H1 (cell line): ENCODE measurements around the gene FOXL3. TPM values are rescaled to one million over a fixed set of nuclear protein-coding genes. Genes with fewer than 3 reads are reported as not detected.

ENCODE experiments used
- CTCF ChIA-PET: fragments of 300-600 bp; sonication (Branson Sonifier 250); formaldehyde crosslinking; loops from one replicate; lab custom pipeline; 2021; ENCODE audit not compliant: partially characterized antibody; lab: Charles Lee
- POLR2A ChIA-PET: fragments of 300-600 bp; sonication (Branson Sonifier 250); formaldehyde crosslinking; loops from one replicate; lab custom pipeline; 2021; ENCODE audit warnings: inconsistent platforms; ENCODE audit not compliant: partially characterized antibody; lab: Charles Lee
- DNase-seq, 2 experiments: peaks; one replicate each; pipeline versions ENCODE4 v3.0.0 to v3.0.0-alpha.2; 2010 to 2022; ENCODE audit warnings: low spot score in 2 of 2, low read depth in 1 of 2, mixed read lengths in 1 of 2
- FAIRE-seq: peaks from 2 replicates; lab custom pipeline; 2011; peaks lifted over from hg19 to GRCh38; lab: Jason Lieb, UNC
- H2AFZ ChIP-seq: 2 replicates; pipeline ENCODE4 v1.8.1; 2012; ENCODE audit warnings: low read length, inconsistent platforms
- H2AK5ac ChIP-seq: 2 replicates; pipeline ENCODE4 v1.6.1; 2013; ENCODE audit warnings: low read depth, low read length
- H2BK120ac ChIP-seq: replicated peaks from 2 replicates; pipeline ENCODE3; 2013; ENCODE audit warnings: low read depth, low read length, inconsistent platforms
- H2BK12ac ChIP-seq: 2 replicates; pipeline ENCODE4 v1.6.1; 2013; ENCODE audit warnings: low read depth, low read length
- H2BK15ac ChIP-seq: 2 replicates; pipeline ENCODE4 v1.6.1; 2013; ENCODE audit warnings: low read length
- H2BK20ac ChIP-seq: 2 replicates; pipeline ENCODE4 v1.6.1; 2013; ENCODE audit warnings: low read length
- H2BK5ac ChIP-seq: 2 replicates; pipeline ENCODE4 v1.6.1; 2013; ENCODE audit warnings: low read depth, low read length
- H3K14ac ChIP-seq: 2 replicates; pipeline ENCODE4 v1.6.1; 2013; ENCODE audit warnings: inconsistent platforms; ENCODE audit not compliant: insufficient read length
- H3K18ac ChIP-seq: 2 replicates; pipeline ENCODE4 v1.6.1; 2013; ENCODE audit warnings: low read length; ENCODE audit errors: extremely low read depth
- H3K23ac ChIP-seq: 2 replicates; pipeline ENCODE4 v1.6.1; 2013; ENCODE audit warnings: inconsistent platforms; ENCODE audit not compliant: insufficient read length
- H3K23me2 ChIP-seq: 2 replicates; pipeline ENCODE4 v1.6.1; 2013; ENCODE audit warnings: low read depth, low read length
- H3K27ac ChIP-seq: 2 replicates; pipeline ENCODE4 v1.6.1; 2011; ENCODE audit warnings: low read depth, low read length, inconsistent platforms
- H3K27me3 ChIP-seq, 4 experiments: replicated peaks in 1 of 4; 1 replicate in 1 of 4; 2 replicates in 3 of 4; pipeline versions ENCODE4 v1.6.1 to v1.8.1; 2011 to 2013; ENCODE audit warnings: low read length in 3 of 4, mild to moderate bottlenecking in 3 of 4, inconsistent platforms in 2 of 4, mixed read lengths in 2 of 4, moderate library complexity in 1 of 4; ENCODE audit not compliant: control insufficient read depth in 3 of 4, insufficient read depth in 3 of 4; ENCODE audit errors: extremely low read depth in 1 of 4
- H3K36me3 ChIP-seq, 4 experiments: 2 replicates each; pipeline versions ENCODE4 v1.6.1 to v1.8.1; 2011 to 2013; ENCODE audit warnings: mild to moderate bottlenecking in 4 of 4, low read length in 3 of 4, moderate library complexity in 2 of 4, control low read depth in 1 of 4, inconsistent platforms in 1 of 4; ENCODE audit not compliant: insufficient read depth in 4 of 4, control insufficient read depth in 2 of 4
- H3K4ac ChIP-seq: replicated peaks from 2 replicates; pipeline ENCODE3; 2013; ENCODE audit warnings: low read length, low read depth, mixed read lengths, inconsistent platforms; ENCODE audit not compliant: insufficient read length
- H3K4me1 ChIP-seq, 4 experiments: replicated peaks in 1 of 4; 1 replicate in 1 of 4; 2 replicates in 3 of 4; pipeline versions ENCODE4 v1.6.1 to v1.8.1; 2011 to 2013; ENCODE audit warnings: low read length in 3 of 4, inconsistent platforms in 2 of 4, mixed read lengths in 1 of 4; ENCODE audit not compliant: insufficient read depth in 4 of 4, control insufficient read depth in 3 of 4
- H3K4me2 ChIP-seq, 2 experiments: 2 replicates each; pipeline versions ENCODE4 v1.6.1 to v1.8.1; 2011 to 2013; ENCODE audit warnings: low read depth in 2 of 2, low read length in 2 of 2, control low read depth in 1 of 2, inconsistent platforms in 1 of 2, mild to moderate bottlenecking in 1 of 2; ENCODE audit not compliant: insufficient read depth in 1 of 2
- H3K4me3 ChIP-seq, 4 experiments: fragments of 200-600, 300-600 bp in 1 of 4; sonication (generic), shearing (Covaris generic), sonication (Bioruptor Twin) in 1 of 4; 2 replicates each; pipeline versions ENCODE4 v1.5.1 to v1.8.1; 2011 to 2016; ENCODE audit warnings: low read length in 4 of 4, low read depth in 3 of 4, control low read depth in 2 of 4, inconsistent platforms in 2 of 4, mild to moderate bottlenecking in 2 of 4, mixed read lengths in 1 of 4, moderate library complexity in 1 of 4; ENCODE audit not compliant: insufficient read depth in 2 of 4; ENCODE audit errors: extremely low read depth in 1 of 4
- H3K56ac ChIP-seq: replicated peaks from 2 replicates; pipeline ENCODE3; 2013; ENCODE audit warnings: low read depth, mild to moderate bottlenecking, mixed read lengths, low read length, inconsistent platforms; ENCODE audit not compliant: insufficient read length
- H3K79me1 ChIP-seq: 2 replicates; pipeline ENCODE4 v1.6.1; 2013; ENCODE audit warnings: low read depth, low read length, control low read depth
- H3K79me2 ChIP-seq, 2 experiments: 2 replicates each; pipeline versions ENCODE4 v1.6.1 to v1.8.1; 2012 to 2013; ENCODE audit warnings: low read length in 2 of 2, mild to moderate bottlenecking in 2 of 2, inconsistent platforms in 1 of 2; ENCODE audit not compliant: insufficient read depth in 2 of 2, control insufficient read depth in 1 of 2
- H3K9ac ChIP-seq, 4 experiments: replicated peaks in 1 of 4; 1 replicate in 1 of 4; 2 replicates in 3 of 4; pipeline versions ENCODE4 v1.6.1 to v1.8.1; 2011 to 2013; ENCODE audit warnings: low read depth in 3 of 4, low read length in 3 of 4, control low read depth in 2 of 4, mild to moderate bottlenecking in 2 of 4, moderate library complexity in 2 of 4, inconsistent platforms in 1 of 4; ENCODE audit errors: extremely low read depth in 1 of 4
- H3K9me3 ChIP-seq, 2 experiments: 2 replicates each; pipeline versions ENCODE4 v1.6.1 to v1.8.1; 2012 to 2013; ENCODE audit warnings: mild to moderate bottlenecking in 2 of 2, moderate library complexity in 2 of 2, control low read depth in 1 of 2, inconsistent platforms in 1 of 2, low read depth in 1 of 2, low read length in 1 of 2, mixed read lengths in 1 of 2; ENCODE audit not compliant: insufficient read depth in 2 of 2
- H4K20me1 ChIP-seq, 2 experiments: replicated peaks in 1 of 2; 2 replicates each; pipeline versions ENCODE3 to v1.8.1; 2011 to 2013; ENCODE audit warnings: inconsistent platforms in 2 of 2, low read length in 2 of 2, mild to moderate bottlenecking in 1 of 2; ENCODE audit not compliant: insufficient read depth in 2 of 2, control insufficient read depth in 1 of 2
- H4K5ac ChIP-seq: 2 replicates; pipeline ENCODE4 v1.6.1; 2013; ENCODE audit warnings: low read length, low read depth, mixed read lengths, inconsistent platforms; ENCODE audit not compliant: insufficient read length
- H4K8ac ChIP-seq: 2 replicates; pipeline ENCODE4 v1.8.0; 2013; ENCODE audit warnings: mild to moderate bottlenecking, moderate library complexity, low read length, inconsistent platforms; ENCODE audit not compliant: insufficient read depth; ENCODE audit errors: extremely low read depth
- H4K91ac ChIP-seq: replicated peaks from 2 replicates; pipeline ENCODE3; 2013; ENCODE audit warnings: low read length, mixed read lengths, inconsistent platforms; ENCODE audit not compliant: insufficient read length
- ASH2L ChIP-seq: fragments of 200-600, 300-600 bp; sonication (generic); IDR thresholded peaks from one replicate; pipeline ENCODE4 v1.7.1; 2017; ENCODE audit warnings: low read length
- BACH1 ChIP-seq: IDR thresholded peaks from 2 replicates; pipeline ENCODE4 v1.6.1; 2012; ENCODE audit warnings: low read length, improper control_type of control experiment
- CHD1 ChIP-seq: IDR thresholded peaks from 2 replicates; pipeline ENCODE4 v1.6.1; 2012; ENCODE audit warnings: low read depth, low read length, improper control_type of control experiment
- CHD2 ChIP-seq: IDR thresholded peaks from 2 replicates; pipeline ENCODE4 v1.6.1; 2012; ENCODE audit warnings: low read length, improper control_type of control experiment
- EZH2 ChIP-seq: fragments of 200-600 bp; sonication (generic); IDR thresholded peaks from 2 replicates; pipeline ENCODE4 v1.7.1; 2012; ENCODE audit warnings: low read depth, mild to moderate bottlenecking, moderate library complexity, low read length, inconsistent platforms; ENCODE audit not compliant: severe bottlenecking
- HDAC2 ChIP-seq, 2 experiments: fragments of 300-600 bp in 1 of 2; sonication (generic) in 1 of 2; IDR thresholded peaks; 2 replicates each; pipeline ENCODE4 v1.6.1; 2011 to 2012; ENCODE audit warnings: low read depth in 2 of 2, low read length in 2 of 2, mild to moderate bottlenecking in 2 of 2, moderate library complexity in 2 of 2, borderline replicate concordance in 1 of 2, inconsistent platforms in 1 of 2
- RBBP5 ChIP-seq: IDR thresholded peaks from 2 replicates; pipeline ENCODE4 v1.7.1; 2012; ENCODE audit warnings: low read depth, mild to moderate bottlenecking, inconsistent platforms, low read length, moderate library complexity, borderline replicate concordance
- RXRA ChIP-seq: IDR thresholded peaks from 2 replicates; pipeline ENCODE4 v1.6.1; 2011; ENCODE audit warnings: low read depth, mild to moderate bottlenecking, low read length, moderate library complexity; ENCODE audit not compliant: insufficient read depth
- SIRT6 ChIP-seq: IDR thresholded peaks from one replicate; pipeline ENCODE4 v1.7.1; 2012; ENCODE audit warnings: low read length, inconsistent platforms
- WGBS, 2 experiments: shearing (Covaris generic) in 1 of 2; methylation state at CpG; one replicate each; pipeline versions ENCODE4 v1.1.6 to v1.1.7; 2013 to 2015; ENCODE audit warnings: low lambda C conversion rate in 2 of 2, mixed read lengths in 2 of 2, inconsistent platforms in 1 of 2, low coverage in 1 of 2, missing lambda C conversion rate in 1 of 2; ENCODE audit not compliant: insufficient replicate concordance in 2 of 2, insufficient coverage in 1 of 2, insufficient read length in 1 of 2; ENCODE audit errors: extremely low coverage in 1 of 2, missing lambda C conversion rate in 1 of 2; 5-methylcytosine and 5-hydroxymethylcytosine counted together
- polyA plus RNA-seq, 7 experiments: library from polyadenylated mRNA; depleted of rRNA in 3 of 7; stranded (reverse) in 5 of 7; unstranded in 2 of 7; fragments of >200 nt in 5 of 7; fragments of 200-250 nt in 2 of 7; gene quantifications; 1 replicate in 5 of 7; 2 replicates in 1 of 7; 4 replicates in 1 of 7; pipeline versions ENCODE4 v1.2.1 to v1.2.3, GENCODE V29; 2011 to 2013; ENCODE audit warnings: missing spikeins in 2 of 7, mixed read lengths in 2 of 7
- total RNA-seq: library from RNA; stranded (reverse); fragmentation: NEBNext Ultra II Directional; extraction: Animal tissue kit (Norgen Biotek cat#: 25700); gene quantifications from 2 replicates; pipeline ENCODE4 v1.2.1, GENCODE V29; 2021
- TF ChIP-seq, protein P1 (sequence below), 3 experiments: IDR thresholded peaks; 1 replicate in 2 of 3; 2 replicates in 1 of 3; pipeline versions ENCODE4 v1.5.1 to v1.6.1; 2011; ENCODE audit warnings: low read length in 3 of 3, mild to moderate bottlenecking in 3 of 3, inconsistent platforms in 2 of 3, low read depth in 1 of 3, moderate library complexity in 1 of 3; ENCODE audit not compliant: insufficient read depth in 1 of 3; ENCODE audit errors: control extremely low read depth in 1 of 3
- TF ChIP-seq, protein P2 (sequence below): IDR thresholded peaks from 2 replicates; pipeline ENCODE4 v1.6.1; 2011; ENCODE audit warnings: low read length, improper control_type of control experiment

Gene FOXL3
- total and polyA plus RNA-seq, 2 of the 8 experiments (the other 6 are each of a cell fraction or from before 2014, with no cell fraction given), result not detected

DNA sequence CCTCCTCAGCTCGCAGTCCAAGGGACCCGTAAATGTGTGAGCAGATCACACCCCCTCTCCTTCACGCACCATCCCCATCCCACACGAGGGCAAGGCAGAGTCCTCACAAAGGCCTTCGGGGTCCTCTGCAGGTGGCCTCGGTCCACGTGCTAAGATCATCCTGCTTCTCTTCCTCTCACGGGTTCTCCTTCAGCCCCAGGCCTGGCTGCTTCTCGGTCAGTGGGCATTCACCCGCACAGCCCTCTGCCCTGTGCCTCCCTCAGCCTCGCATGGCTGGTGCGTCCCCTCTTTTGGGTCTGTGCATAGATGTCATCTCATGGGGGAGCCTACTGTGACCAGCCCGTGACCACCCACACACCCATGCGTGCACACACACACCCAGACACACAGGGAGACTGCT lies 17.3 kb upstream of the FOXL3 start:
- no peaks in the 10 kb centered on the region for H3K79me1 ChIP-seq
- H3K14ac ChIP-seq, result no peak overlapping the region
- CTCF ChIA-PET, result interaction anchor here (0.6 to 1.3 kb wide), 2 partner anchors 11 to 569 kb away, joined by 3 to 4 read pairs; no protein-coding TSS in a partner anchor
- no peak overlapping the region for H4K8ac ChIP-seq
- H2AFZ ChIP-seq, result no peak overlapping the region
- no peak overlapping the region for H2BK120ac ChIP-seq
- no peak overlapping the region for H3K4ac ChIP-seq
- FAIRE-seq, result no peak
- H2BK12ac ChIP-seq, result no peak overlapping the region
- H3K36me3 ChIP-seq, result no peaks in the 10 kb centered on the region
- 78% methylated on average over 11 of the region's 14 CpGs; no CpG with 5 or more reads in 1 of the 2 experiments for WGBS, 2 experiments
- H3K4me3 ChIP-seq, result no peak overlapping the region
- no peak overlapping the region for H4K5ac ChIP-seq
- H3K56ac ChIP-seq, result no peak overlapping the region
- no peaks in the 10 kb centered on the region for H3K23me2 ChIP-seq
- no peak overlapping the region for H2BK20ac ChIP-seq
- no peaks in the 10 kb centered on the region for H4K20me1 ChIP-seq
- no peak overlapping the region for H2AK5ac ChIP-seq
- H3K23ac ChIP-seq, result no peak overlapping the region
- no peak overlapping the region for H4K91ac ChIP-seq
- H3K9ac ChIP-seq, result no peak overlapping the region
- no peak overlapping the region; the same call in 1 of the 2 replicates for H2BK5ac ChIP-seq
- no peaks in the 10 kb centered on the region for H3K79me2 ChIP-seq
- DNase-seq, result no peak
- no peak overlapping the region for H3K27ac ChIP-seq
- H3K18ac ChIP-seq, result no peak overlapping the region
- H3K27me3 ChIP-seq, result no peaks in the 10 kb centered on the region
- H3K4me1 ChIP-seq, result no peaks in the 10 kb centered on the region
- no peak overlapping the region for H2BK15ac ChIP-seq
- peaks cover 51 to 65% of the 10 kb centered on the region in 2 experiments for H3K9me3 ChIP-seq
- no peak overlapping the region for H3K4me2 ChIP-seq
- POLR2A ChIA-PET, result no interaction called here
- TF ChIP-seq EZH2, result no peak
- no peak for TF ChIP-seq RXRA
- TF ChIP-seq, protein P1, sequence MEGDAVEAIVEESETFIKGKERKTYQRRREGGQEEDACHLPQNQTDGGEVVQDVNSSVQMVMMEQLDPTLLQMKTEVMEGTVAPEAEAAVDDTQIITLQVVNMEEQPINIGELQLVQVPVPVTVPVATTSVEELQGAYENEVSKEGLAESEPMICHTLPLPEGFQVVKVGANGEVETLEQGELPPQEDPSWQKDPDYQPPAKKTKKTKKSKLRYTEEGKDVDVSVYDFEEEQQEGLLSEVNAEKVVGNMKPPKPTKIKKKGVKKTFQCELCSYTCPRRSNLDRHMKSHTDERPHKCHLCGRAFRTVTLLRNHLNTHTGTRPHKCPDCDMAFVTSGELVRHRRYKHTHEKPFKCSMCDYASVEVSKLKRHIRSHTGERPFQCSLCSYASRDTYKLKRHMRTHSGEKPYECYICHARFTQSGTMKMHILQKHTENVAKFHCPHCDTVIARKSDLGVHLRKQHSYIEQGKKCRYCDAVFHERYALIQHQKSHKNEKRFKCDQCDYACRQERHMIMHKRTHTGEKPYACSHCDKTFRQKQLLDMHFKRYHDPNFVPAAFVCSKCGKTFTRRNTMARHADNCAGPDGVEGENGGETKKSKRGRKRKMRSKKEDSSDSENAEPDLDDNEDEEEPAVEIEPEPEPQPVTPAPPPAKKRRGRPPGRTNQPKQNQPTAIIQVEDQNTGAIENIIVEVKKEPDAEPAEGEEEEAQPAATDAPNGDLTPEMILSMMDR (IDR thresholded peaks at IDR 0.05; ENCODE audit: control extremely low read depth in 1 of 3, insufficient read depth in 1 of 3, low read depth in 1 of 3, low read length in 3 of 3), result no peak
- TF ChIP-seq CHD1, result no peak
- TF ChIP-seq SIRT6, result no peak
- no peak for TF ChIP-seq HDAC2 (IDR thresholded peaks at IDR 0.05; ENCODE audit: borderline replicate concordance in 1 of 2, low read depth in 2 of 2, low read length in 2 of 2)
- TF ChIP-seq ASH2L, result no peak
- no peak for TF ChIP-seq BACH1
- TF ChIP-seq, protein P2, sequence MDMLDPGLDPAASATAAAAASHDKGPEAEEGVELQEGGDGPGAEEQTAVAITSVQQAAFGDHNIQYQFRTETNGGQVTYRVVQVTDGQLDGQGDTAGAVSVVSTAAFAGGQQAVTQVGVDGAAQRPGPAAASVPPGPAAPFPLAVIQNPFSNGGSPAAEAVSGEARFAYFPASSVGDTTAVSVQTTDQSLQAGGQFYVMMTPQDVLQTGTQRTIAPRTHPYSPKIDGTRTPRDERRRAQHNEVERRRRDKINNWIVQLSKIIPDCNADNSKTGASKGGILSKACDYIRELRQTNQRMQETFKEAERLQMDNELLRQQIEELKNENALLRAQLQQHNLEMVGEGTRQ, result no peak
- TF ChIP-seq RBBP5, result no peak
- no peak for TF ChIP-seq CHD2
